Muscle of back (tissue), 11 donors: ENCODE data around the gene RBBP8NL. TPM values are rescaled to one million over a fixed set of nuclear protein-coding genes. Genes with fewer than 3 reads are reported as not detected.

Experiments
- DNase-seq, 3 donors: peaks; one replicate each; pipeline versions ENCODE4 v3.0.0 to v3.0.0-alpha.2; 2013
- polyA plus RNA-seq, 10 donors: library from polyadenylated mRNA; unstranded; fragments of 120-200 nt; gene quantifications; one replicate each; pipeline ENCODE4 v1.2.1, GENCODE V29; 2013; ENCODE audit not compliant: insufficient read length in 10 of 10

Gene RBBP8NL
- polyA plus RNA-seq, 10 donors: 0.53 to 0.71 TPM; not detected in 8

GRCh38 chr20:62393830-62394229, 33.5 kb downstream of the RBBP8NL start:
- no peak for DNase-seq

- DNase-seq: no peak
Observed at GRCh38 chr20:62393335-62393665, 34.0 kb downstream of the RBBP8NL start.

GRCh38 chr20:62392621-62393334, 34.6 kb downstream of the RBBP8NL start:
- DNase-seq: no peak

DNA sequence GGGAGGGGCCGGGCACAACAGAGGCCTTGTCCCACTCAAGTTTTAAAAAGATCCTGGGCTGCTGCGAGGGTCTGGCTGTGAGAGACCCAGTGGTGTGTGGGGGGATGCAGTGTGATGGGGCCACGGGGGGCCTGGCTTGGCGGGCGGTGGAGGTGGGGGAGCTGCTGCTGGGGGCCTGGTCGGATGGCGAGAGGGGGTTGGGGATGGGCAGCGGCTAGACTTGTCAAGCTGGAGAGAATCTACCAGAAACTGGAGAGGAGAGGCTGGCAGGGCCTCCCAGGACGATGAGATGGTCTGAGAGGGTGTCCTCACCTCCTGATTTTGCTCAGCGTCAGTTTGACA, 35.3 kb downstream of the RBBP8NL start:
- DNase-seq: no peak

GRCh38 chr20:62391165-62392076, 35.9 kb downstream of the RBBP8NL start:
- no peak for DNase-seq

DNA sequence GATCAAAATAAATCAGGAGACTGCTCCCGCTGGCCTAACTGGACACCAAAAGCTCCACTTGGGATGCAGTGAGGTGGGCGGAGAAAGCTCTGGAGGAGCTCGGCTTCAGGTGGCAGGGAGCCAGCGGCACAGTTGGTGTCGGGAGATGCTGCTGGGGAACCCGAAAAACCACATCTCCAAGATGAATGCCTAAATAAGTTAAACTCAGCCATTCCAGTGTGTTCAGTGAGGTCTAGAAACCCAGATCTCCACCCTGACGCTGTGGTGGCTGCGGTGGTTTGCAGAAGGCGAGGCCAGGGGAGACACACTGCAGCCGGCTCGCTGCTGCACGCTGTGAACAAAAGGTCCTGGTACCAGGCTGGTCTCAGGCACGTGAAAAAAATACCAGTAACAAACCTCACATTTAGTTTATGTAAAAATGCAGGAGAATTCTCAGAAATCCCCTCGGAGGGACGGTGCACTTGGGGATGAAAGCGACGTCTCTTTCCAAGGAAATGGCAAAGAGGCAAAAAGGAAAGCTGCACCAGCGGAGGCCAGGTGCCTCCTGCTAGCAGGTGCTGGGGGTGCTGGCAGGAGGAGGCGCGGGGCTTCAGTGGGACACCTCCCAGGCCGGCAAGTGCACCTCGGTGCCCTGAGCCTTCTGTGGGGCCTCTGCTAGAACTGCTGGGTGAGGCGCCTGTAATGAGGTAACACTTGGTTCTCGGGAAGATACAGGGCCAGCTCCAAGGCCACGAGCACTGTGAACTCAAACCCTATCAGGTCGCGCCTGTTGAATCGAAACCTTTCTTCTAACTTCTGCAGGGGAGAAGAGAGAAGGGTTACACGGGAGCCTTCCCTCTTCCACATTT, 36.8 kb downstream of the RBBP8NL start:
- DNase-seq: no peak

DNA sequence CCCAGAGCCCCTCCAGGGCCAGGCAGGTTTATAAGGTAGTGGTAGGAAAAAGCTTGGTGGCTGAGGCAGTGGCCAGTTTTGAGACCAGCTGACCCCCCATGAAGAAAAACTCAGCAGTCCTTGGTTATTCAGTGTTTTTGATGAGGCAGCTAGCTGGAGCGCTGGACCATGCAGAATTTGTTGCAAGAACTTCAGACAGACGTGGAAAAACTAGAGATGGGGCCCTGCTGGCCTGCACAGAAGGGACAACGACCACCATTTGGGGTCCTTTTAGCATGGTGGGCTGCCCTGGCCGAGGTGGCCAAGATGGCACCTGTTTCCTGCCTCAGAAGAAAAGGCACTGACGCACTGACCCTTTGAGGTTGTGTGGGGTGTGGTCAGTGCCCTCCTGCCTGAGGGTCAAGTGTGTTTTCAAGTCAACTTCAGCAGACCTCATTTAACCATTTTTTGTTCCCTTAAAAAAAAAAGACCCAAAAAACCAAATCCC, 37.7 kb downstream of the RBBP8NL start:
- no peak for DNase-seq

GRCh38 chr20:62388839-62389600, 38.3 kb downstream of the RBBP8NL start:
- DNase-seq: no peak

GRCh38 chr20:62387933-62388635, 39.3 kb downstream of the RBBP8NL start:
- no peak for DNase-seq

- no peak for DNase-seq
Observed at GRCh38 chr20:62387219-62387913, 40.0 kb downstream of the RBBP8NL start.

DNA sequence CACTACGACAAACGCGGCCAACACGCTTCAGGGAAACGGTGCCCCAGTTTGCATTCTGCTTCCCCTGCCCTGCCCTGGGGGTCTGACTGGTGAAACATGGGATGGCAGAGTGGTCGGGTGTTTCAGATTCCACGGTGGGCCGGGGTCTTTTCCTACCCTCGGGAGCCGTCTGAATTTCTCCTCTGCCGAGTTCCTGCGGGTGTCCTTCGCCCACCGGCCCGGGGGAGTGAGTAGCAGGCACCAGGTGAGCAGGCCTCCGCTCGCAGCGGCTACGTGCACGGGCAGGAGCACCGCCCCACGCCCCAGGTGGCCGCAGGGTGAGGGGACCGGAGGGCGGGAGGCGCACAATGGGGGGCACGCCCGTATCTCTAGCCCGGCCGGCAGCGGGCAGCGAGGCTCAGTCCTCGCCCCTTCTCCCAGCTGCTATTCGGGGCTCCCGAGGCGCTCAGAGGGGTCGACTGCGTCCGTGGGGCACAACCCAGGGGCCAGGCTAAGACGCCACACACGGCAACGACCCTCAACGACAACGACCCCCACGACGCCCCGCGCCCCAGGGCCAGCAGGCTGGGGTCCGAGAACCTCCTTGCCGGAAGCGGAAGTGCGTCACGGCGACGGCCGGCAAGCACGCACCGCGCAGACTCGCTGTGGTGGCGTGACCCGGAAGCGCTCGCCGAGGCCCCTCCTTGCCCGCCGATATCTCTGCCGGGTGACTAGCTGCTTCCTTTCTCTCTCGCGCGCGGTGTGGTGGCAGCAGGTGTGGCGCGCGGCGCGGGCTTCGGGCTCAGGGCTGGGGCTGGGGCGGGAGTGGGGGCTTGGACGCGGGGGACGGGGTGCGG, 40.7 kb downstream of the RBBP8NL start, which contains the start of gene RPS21:
Gene RPS21, plus strand, starts transcription at position 721 of the 836 bp plus-strand sequence. CDS start 236 bp downstream, outside the sequence.
- peak; percentile 91 to 97 (median 94) for DNase-seq

- DNase-seq: peak in 2 of 3 donors; percentile 74 to 83
Observed at GRCh38 chr20:62382306-62383198, 44.8 kb downstream of the RBBP8NL start.

- no peak for DNase-seq
Observed at GRCh38 chr20:62381842-62382241, 45.5 kb downstream of the RBBP8NL start.

GRCh38 chr20:62381202-62381797, 46.0 kb downstream of the RBBP8NL start:
- no peak for DNase-seq

DNA sequence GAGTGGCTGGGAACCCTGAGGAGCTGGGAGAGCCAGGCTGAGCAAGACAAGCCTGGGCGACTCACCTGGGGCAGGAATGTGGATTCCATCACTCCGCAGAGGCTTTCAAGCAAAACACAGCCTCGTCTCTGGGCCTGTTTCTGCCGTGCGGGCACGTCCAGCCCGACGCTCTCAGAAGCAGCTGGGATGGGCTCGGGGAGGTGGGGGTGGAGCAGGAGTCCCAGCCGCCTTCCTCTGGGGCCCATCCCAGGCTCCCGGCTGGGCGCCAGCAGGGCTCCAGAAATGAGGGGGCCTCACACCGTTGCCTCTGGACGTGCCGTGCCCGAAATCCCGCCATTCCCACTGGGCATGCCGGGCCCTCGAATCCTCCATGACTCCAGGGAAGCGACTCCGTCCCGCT, 49.1 kb downstream of the RBBP8NL start:
- DNase-seq: no peak

- DNase-seq: no peak
Observed at GRCh38 chr20:62377615-62378178, 49.6 kb downstream of the RBBP8NL start.

GRCh38 chr20:62377064-62377461, 50.3 kb downstream of the RBBP8NL start:
- DNase-seq: no peak
